ENCODE data around the gene OR10C1. TPM values are rescaled to one million over a fixed set of nuclear protein-coding genes. Genes with fewer than 3 reads are reported as not detected.

The OR10C1 gene
- total RNA-seq, 1 donor from 2014 or later: not detected

DNA sequence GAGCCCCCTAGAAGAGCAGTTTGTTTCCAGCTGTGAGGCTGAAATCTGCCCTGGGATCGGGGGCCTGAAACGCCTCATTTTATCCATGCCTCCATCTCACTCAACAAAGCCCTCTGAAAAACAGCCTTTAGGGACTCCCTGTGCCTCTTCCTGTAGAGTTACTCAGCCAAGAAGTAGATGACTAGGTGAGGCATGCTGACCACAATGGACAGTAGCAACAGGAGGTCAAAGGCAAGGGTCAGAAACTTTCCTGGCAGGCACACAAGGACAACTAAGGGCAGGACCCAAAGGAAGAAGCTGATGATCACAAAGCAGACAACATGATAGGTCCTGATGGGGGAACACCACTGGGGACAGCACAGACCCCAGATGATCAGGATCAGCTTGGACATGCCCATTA lies 35.9 kb downstream of the OR10C1 start:
- H3K4me3 Mint-ChIP-seq (ENCODE audit: low read depth): no peak overlapping the region
- no peaks in the 10 kb centered on the region for H3K4me1 Mint-ChIP-seq (ENCODE audit: low read depth)
- H3K36me3 Mint-ChIP-seq (ENCODE audit: insufficient read depth): no peaks in the 10 kb centered on the region
- no peak for TF ChIP-seq CTCF (IDR thresholded peaks at IDR 0.05; ENCODE audit: unreplicated experiment)
- no peak for DNase-seq (ENCODE audit: low spot score, unreplicated experiment)
- no peak overlapping the region for H3K27ac Mint-ChIP-seq
- H3K9me3 Mint-ChIP-seq (ENCODE audit: low read depth): no peaks in the 10 kb centered on the region
- peaks cover 11% of the 10 kb centered on the region for H3K27me3 Mint-ChIP-seq

GRCh38 chr6:29477923-29478450 lies 38.9 kb downstream of the OR10C1 start:
- peaks cover 5% of the 10 kb centered on the region for H3K27me3 Mint-ChIP-seq
- no peaks in the 10 kb centered on the region for H3K4me1 Mint-ChIP-seq (ENCODE audit: low read depth)
- H3K4me3 Mint-ChIP-seq (ENCODE audit: low read depth): no peak overlapping the region
- no peak for DNase-seq (ENCODE audit: low spot score, unreplicated experiment)
- H3K27ac Mint-ChIP-seq: no peak overlapping the region
- TF ChIP-seq CTCF (IDR thresholded peaks at IDR 0.05; ENCODE audit: unreplicated experiment): no peak
- H3K9me3 Mint-ChIP-seq (ENCODE audit: low read depth): peaks cover 9% of the 10 kb centered on the region
- H3K36me3 Mint-ChIP-seq (ENCODE audit: insufficient read depth): no peaks in the 10 kb centered on the region

DNA sequence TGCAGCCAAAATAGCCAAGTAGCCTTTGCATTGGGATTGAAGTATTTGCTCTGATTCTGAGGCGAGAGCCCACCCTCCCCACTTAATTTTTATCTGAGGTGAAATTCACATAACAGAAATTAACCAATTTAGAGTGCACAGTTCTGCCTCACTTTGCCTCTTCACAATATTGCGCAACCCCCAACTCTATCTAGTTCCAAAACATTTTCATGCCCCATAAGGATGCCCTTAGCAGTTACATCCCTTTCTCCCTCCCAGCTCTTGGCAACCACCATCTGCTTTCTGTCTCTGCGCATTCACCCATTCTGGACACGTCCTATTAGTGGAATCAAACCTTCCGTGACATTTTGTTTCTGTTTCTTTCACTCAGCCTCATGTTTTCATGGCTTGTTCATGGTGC lies 39.6 kb downstream of the OR10C1 start:
- Mint-ChIP-seq H3K4me1 (ENCODE audit: low read depth) (no peaks in the 10 kb centered on the region), H3K27ac (no peak overlapping the region), H3K27me3 (peaks cover 2% of the 10 kb centered on the region), H3K4me3 (ENCODE audit: low read depth) (no peak overlapping the region), H3K9me3 (ENCODE audit: low read depth) (peaks cover 9% of the 10 kb centered on the region), H3K36me3 (ENCODE audit: insufficient read depth) (no peaks in the 10 kb centered on the region)
- TF ChIP-seq CTCF (IDR thresholded peaks at IDR 0.05; ENCODE audit: unreplicated experiment): no peak
- no peak for DNase-seq (ENCODE audit: low spot score, unreplicated experiment)

- Mint-ChIP-seq H3K27me3 (peaks cover 2% of the 10 kb centered on the region), H3K4me1 (ENCODE audit: low read depth) (no peaks in the 10 kb centered on the region), H3K36me3 (ENCODE audit: insufficient read depth) (no peaks in the 10 kb centered on the region), H3K9me3 (ENCODE audit: low read depth) (peaks cover 9% of the 10 kb centered on the region), H3K4me3 (ENCODE audit: low read depth) (no peak overlapping the region), H3K27ac (no peak overlapping the region)
- DNase-seq (ENCODE audit: low spot score, unreplicated experiment): no peak
- TF ChIP-seq CTCF (IDR thresholded peaks at IDR 0.05; ENCODE audit: unreplicated experiment): no peak
These were observed 40.5 kb downstream of the OR10C1 start for GRCh38 chr6:29479560-29479959.

- H3K9me3 Mint-ChIP-seq (ENCODE audit: low read depth): peaks cover 9% of the 10 kb centered on the region
- DNase-seq (ENCODE audit: low spot score, unreplicated experiment): no peak
- H3K36me3 Mint-ChIP-seq (ENCODE audit: insufficient read depth): no peaks in the 10 kb centered on the region
- no peak for TF ChIP-seq CTCF (IDR thresholded peaks at IDR 0.05; ENCODE audit: unreplicated experiment)
- no peak overlapping the region for H3K27ac Mint-ChIP-seq
- no peak overlapping the region for H3K4me3 Mint-ChIP-seq (ENCODE audit: low read depth)
- H3K4me1 Mint-ChIP-seq (ENCODE audit: low read depth): no peaks in the 10 kb centered on the region
- peaks cover 2% of the 10 kb centered on the region for H3K27me3 Mint-ChIP-seq
These were observed 44.1 kb downstream of the OR10C1 start for GRCh38 chr6:29483186-29483585.
